CD4-positive, CD25-positive, alpha-beta regulatory T cell (primary cell): ENCODE results near the gene TMLHE. TPM values are rescaled to one million over a fixed set of nuclear protein-coding genes. Genes with fewer than 3 reads are reported as not detected.

Experiments used
- polyA plus RNA-seq, 4 donors: library from polyadenylated mRNA; unstranded; fragments of 300-500 nt; fragmentation: Illumina TruSeq; gene quantifications; one replicate each; pipeline ENCODE4 v1.2.3, GENCODE V29; 2021
- total RNA-seq: library from RNA; stranded (reverse); gene quantifications from one replicate; pipeline ENCODE4 v1.2.3, GENCODE V29; 2022

Gene TMLHE
- total and polyA plus RNA-seq, 5 donors from 2014 or later, result 9.8 to 19.0 (median 13.3) TPM

Other genes starting within 250 kb of the TMLHE start
- gene F8A2, start 230.9 kb downstream of the TMLHE start, total RNA-seq, result not detected
- gene F8A2, start 230.9 kb downstream of the TMLHE start, polyA plus RNA-seq, result not detected
- 4.8 TPM for gene F8A3, start 154.3 kb downstream of the TMLHE start, total RNA-seq
- 10 to 100 TPM in 1 of 4 donors, 1 to 10 TPM in 2, under 1 TPM in 1; 0.86 to 17.7 (median 4.0) TPM for gene F8A3, start 154.3 kb downstream of the TMLHE start, polyA plus RNA-seq
- 0.96 TPM for gene SPRY3, start 366 bp downstream of the TMLHE start, total RNA-seq
- under 1 TPM in 3 of 4 donors, not detected in 1; 0.03 to 0.08 (median 0.07) TPM for gene SPRY3, start 366 bp downstream of the TMLHE start, polyA plus RNA-seq